ENCODE data around the gene TUBA1B.
"Not testable (repeated sequence)": the region's sequence is repeated elsewhere in the genome, so short reads cannot be mapped to it uniquely, and the experiment has no call there.

The TUBA1B gene

DNA sequence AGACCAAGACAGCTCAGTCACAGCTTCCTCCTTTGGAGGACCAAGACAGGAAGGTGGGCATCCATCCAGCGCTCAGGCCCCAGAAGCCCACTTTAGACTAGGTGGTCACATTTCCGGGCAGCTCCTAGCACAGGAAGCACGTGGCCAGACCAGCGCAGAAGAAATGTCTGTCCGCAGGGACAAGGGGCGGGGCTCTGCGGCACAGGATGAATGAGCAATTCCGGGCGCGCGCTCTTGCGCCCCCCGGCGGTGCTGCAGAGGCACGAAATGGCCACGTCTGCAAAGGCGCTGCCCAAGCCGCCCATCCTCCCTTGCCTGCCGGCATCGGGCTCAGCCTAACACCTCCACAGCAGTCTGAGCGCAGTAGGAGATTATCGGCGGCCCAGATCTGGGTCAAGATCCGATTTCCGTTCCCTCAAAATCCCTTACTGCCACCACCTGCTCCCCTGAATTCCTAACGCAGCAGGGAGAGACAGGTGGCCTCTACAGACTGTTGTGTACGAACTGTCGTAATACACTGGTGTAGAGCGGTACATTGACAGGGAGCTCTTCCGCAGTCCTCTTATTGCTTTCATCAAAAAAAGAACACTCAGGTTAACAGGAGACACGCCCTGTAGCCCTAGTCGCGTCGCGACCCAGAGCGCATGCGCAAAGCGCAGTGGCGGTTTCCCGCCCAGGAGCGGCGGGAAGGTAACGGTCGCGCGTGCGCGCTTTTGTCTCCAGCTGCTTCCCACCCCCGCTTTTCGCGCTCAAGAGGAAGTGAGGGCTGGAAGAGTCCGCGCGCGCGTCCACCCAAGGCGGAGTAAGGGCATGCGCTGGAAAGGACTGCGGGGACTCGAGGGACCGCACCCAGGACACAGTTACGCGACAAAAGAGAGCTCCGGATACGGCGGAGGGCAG, 794 bp downstream of the TUBA1B start:
- TF ChIP-seq, protein P1, sequence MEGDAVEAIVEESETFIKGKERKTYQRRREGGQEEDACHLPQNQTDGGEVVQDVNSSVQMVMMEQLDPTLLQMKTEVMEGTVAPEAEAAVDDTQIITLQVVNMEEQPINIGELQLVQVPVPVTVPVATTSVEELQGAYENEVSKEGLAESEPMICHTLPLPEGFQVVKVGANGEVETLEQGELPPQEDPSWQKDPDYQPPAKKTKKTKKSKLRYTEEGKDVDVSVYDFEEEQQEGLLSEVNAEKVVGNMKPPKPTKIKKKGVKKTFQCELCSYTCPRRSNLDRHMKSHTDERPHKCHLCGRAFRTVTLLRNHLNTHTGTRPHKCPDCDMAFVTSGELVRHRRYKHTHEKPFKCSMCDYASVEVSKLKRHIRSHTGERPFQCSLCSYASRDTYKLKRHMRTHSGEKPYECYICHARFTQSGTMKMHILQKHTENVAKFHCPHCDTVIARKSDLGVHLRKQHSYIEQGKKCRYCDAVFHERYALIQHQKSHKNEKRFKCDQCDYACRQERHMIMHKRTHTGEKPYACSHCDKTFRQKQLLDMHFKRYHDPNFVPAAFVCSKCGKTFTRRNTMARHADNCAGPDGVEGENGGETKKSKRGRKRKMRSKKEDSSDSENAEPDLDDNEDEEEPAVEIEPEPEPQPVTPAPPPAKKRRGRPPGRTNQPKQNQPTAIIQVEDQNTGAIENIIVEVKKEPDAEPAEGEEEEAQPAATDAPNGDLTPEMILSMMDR (IDR thresholded peaks at IDR 0.05; ENCODE audit: control extremely low read depth, extremely low read depth, low read depth, missing control alignments) = peak; percentile 95
- POLR2A ChIA-PET = interaction anchor here (0.6 to 2.9 kb wide), 38 partner anchors 9 to 572 kb away, joined by 3 to 33 read pairs (median 5); partner anchors contain the start of genes LMBR1L, RHEBL1, TROAP and TUBA1A
- CTCF ChIA-PET = interaction anchor here (0.6 to 7.3 kb wide), 32 partner anchors 8 to 226 kb away, joined by 3 to 85 read pairs (median 4); partner anchors contain the start of genes DHH, LMBR1L, RHEBL1 and TUBA1A
- DNase-seq (ENCODE audit: extremely low spot score) = peak; percentile 91

GRCh38 chr12:49129332-49130150, 1.7 kb downstream of the TUBA1B start:
- DNase-seq (ENCODE audit: extremely low spot score) = no peak
- TF ChIP-seq, protein P1 (IDR thresholded peaks at IDR 0.05; ENCODE audit: control extremely low read depth, extremely low read depth, low read depth, missing control alignments) = no peak
- CTCF ChIA-PET = interaction anchor here (0.6 to 7.3 kb wide), 21 partner anchors 7 to 225 kb away, joined by 3 to 85 read pairs (median 6); partner anchors contain the start of genes DHH, LMBR1L, RHEBL1 and TUBA1A
- POLR2A ChIA-PET = interaction anchor here (0.6 to 2.9 kb wide), 15 partner anchors 8 to 195 kb away, joined by 3 to 18 read pairs (median 4); partner anchors contain the start of genes RHEBL1, TUBA1A and TUBA1C

- DNase-seq (ENCODE audit: extremely low spot score); POLR2A ChIA-PET: not testable (repeated sequence)
- CTCF ChIA-PET = interaction anchor here (1.1 to 7.3 kb wide), 7 partner anchors 10 to 65 kb away, joined by 3 to 85 read pairs (median 6); partner anchors contain the start of genes DHH and LMBR1L
Observed at GRCh38 chr12:49127971-49128370, 3.2 kb downstream of the TUBA1B start.

DNA sequence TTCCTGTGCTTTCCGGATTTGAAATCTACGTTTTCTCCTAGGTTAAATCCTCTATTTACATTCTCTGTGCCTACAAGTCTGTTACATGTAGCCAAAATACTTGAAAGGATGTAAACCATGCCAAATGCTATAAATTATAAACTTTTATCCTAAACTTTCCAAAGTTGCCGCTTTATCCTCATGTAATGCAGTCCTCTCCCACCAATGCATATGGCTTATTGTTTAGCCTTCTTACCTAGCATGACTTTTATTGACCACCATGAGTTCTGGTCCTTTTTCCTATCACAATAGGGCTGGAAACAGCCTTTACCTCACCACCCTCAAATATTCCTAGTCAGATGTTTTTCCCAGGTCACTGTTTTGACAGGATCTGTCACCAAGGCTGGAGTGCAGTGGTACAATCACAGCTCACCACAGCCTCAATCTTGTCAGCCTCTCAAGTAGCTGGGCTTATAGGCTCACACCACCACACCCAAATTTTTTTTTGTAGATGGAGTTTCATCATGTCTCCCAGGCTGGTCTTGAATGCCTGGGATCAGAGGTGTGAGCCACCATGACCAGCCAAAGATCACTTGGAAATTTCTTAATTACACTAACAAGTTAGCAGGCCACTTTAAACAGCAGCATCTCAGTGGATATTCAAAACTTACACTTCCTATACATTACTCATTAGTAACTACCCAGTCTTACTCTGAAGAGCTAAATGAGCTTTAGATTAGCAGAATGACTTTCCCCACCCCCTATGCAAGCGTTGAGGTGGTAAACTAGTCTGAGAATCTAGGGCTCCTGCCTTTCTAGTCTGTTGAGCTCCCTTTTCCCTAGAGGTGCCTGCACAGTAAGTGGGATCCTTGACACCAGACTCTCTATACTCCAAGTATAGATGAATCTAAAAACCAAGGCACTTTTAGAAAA, 4.1 kb downstream of the TUBA1B start:
- TF ChIP-seq, protein P1 (IDR thresholded peaks at IDR 0.05; ENCODE audit: control extremely low read depth, extremely low read depth, low read depth, missing control alignments) = no peak
- ChIA-PET POLR2A (interaction anchor here (0.5 to 1.5 kb wide), 4 partner anchors 13 to 119 kb away, joined by 3 to 7 read pairs (median 6); no protein-coding TSS in a partner anchor), CTCF (interaction anchor here (1.1 to 7.3 kb wide), 7 partner anchors 10 to 64 kb away, joined by 3 to 85 read pairs (median 6); partner anchors contain the start of genes DHH and LMBR1L)
- no peak for DNase-seq (ENCODE audit: extremely low spot score)

GRCh38 chr12:49121047-49121696, 10.0 kb downstream of the TUBA1B start:
- ChIA-PET POLR2A (interaction anchor here (1.0 kb wide), 2 partner anchors 9 to 11 kb away, joined by 3 to 12 read pairs; partner anchors contain the start of genes LMBR1L and TUBA1B), CTCF (interaction anchor here (1.0 to 5.4 kb wide), 10 partner anchors 9 to 133 kb away, joined by 3 to 31 read pairs (median 6); partner anchors contain the start of genes DHH and TUBA1B)
- TF ChIP-seq, protein P1 (IDR thresholded peaks at IDR 0.05; ENCODE audit: control extremely low read depth, extremely low read depth, low read depth, missing control alignments) = peak; percentile 32
- peak; percentile 23 for DNase-seq (ENCODE audit: extremely low spot score)

Data from GM10248 (cell line).